HG03196 (cell line): ENCODE measurements around the gene KCNIP4.

Source experiments
- ATAC-seq: cut with Tn5 transposase; IDR thresholded peaks from one replicate; pipeline ENCODE4 v1.9.1; 2021; ENCODE audit not compliant: unreplicated experiment

Gene KCNIP4

GRCh38 chr4:21768349-21769310 lies 179.9 kb downstream of the KCNIP4 start:
- peak; percentile 49 for ATAC-seq

- peak; percentile 66 for ATAC-seq
Observed at GRCh38 chr4:21765810-21766407, 182.7 kb downstream of the KCNIP4 start.

GRCh38 chr4:21763855-21764254 lies 184.7 kb downstream of the KCNIP4 start:
- no peak for ATAC-seq

GRCh38 chr4:21757248-21757647 lies 191.3 kb downstream of the KCNIP4 start:
- no peak for ATAC-seq

- no peak for ATAC-seq
Observed at GRCh38 chr4:21753084-21753760, 195.3 kb downstream of the KCNIP4 start.

GRCh38 chr4:21752616-21753015 lies 196.0 kb downstream of the KCNIP4 start:
- no peak for ATAC-seq

- no peak for ATAC-seq
Observed at GRCh38 chr4:21749924-21750323, 198.6 kb downstream of the KCNIP4 start.

- no peak for ATAC-seq
Observed at GRCh38 chr4:21749412-21749811, 199.2 kb downstream of the KCNIP4 start.

GRCh38 chr4:21744046-21744445 lies 204.5 kb downstream of the KCNIP4 start:
- no peak for ATAC-seq

GRCh38 chr4:21742326-21742725 lies 206.2 kb downstream of the KCNIP4 start:
- ATAC-seq, result no peak

GRCh38 chr4:21738821-21739220 lies 209.8 kb downstream of the KCNIP4 start:
- no peak for ATAC-seq

- ATAC-seq, result no peak
Observed at GRCh38 chr4:21735866-21736265, 212.7 kb downstream of the KCNIP4 start.

GRCh38 chr4:21733894-21734630 lies 214.5 kb downstream of the KCNIP4 start:
- ATAC-seq, result no peak

GRCh38 chr4:21728304-21728703 lies 220.3 kb downstream of the KCNIP4 start:
- no peak for ATAC-seq

GRCh38 chr4:21726255-21726815 lies 222.2 kb downstream of the KCNIP4 start:
- ATAC-seq, result no peak

- ATAC-seq, result no peak
Observed at GRCh38 chr4:21722157-21722839, 226.3 kb downstream of the KCNIP4 start.

- no peak for ATAC-seq
Observed at GRCh38 chr4:21716531-21716930, 232.0 kb downstream of the KCNIP4 start.

- no peak for ATAC-seq
Observed at GRCh38 chr4:21710179-21710835, 238.3 kb downstream of the KCNIP4 start.

GRCh38 chr4:21709761-21710160 lies 238.8 kb downstream of the KCNIP4 start:
- ATAC-seq, result no peak

GRCh38 chr4:21709031-21709430 lies 239.5 kb downstream of the KCNIP4 start:
- no peak for ATAC-seq
